H1 (cell line): ENCODE data around the gene MACROD2.

Experiments
- CBX5 ChIP-seq: fragments of 300-800, 300-1000 bp; sonication (generic); IDR thresholded peaks from 2 replicates; pipeline ENCODE4 v1.7.1; 2016; ENCODE audit warnings: antibody characterized with exemption, low read length, low read depth
- CEBPB ChIP-seq: IDR thresholded peaks from 2 replicates; pipeline ENCODE4 v1.6.1; 2012; ENCODE audit warnings: low read depth, low read length
- CTBP2 ChIP-seq: IDR thresholded peaks from 2 replicates; pipeline ENCODE4 v1.7.0; 2011; ENCODE audit warnings: borderline replicate concordance, mild to moderate bottlenecking, moderate library complexity, mixed read lengths, low read length; ENCODE audit not compliant: insufficient read depth, insufficient read length
- EP300 ChIP-seq, 2 experiments: IDR thresholded peaks; 1 replicate in 1 of 2; 2 replicates in 1 of 2; pipeline ENCODE4 v1.6.1; 2011 to 2012; ENCODE audit warnings: low read depth in 2 of 2, low read length in 2 of 2, mild to moderate bottlenecking in 2 of 2, borderline replicate concordance in 1 of 2, inconsistent platforms in 1 of 2, moderate library complexity in 1 of 2
- RNF2 ChIP-seq: fragments of 200-900, 300-1000 bp; sonication (generic); IDR thresholded peaks from 2 replicates; pipeline ENCODE4 v1.7.1; 2016; ENCODE audit warnings: borderline replicate concordance, low read depth, mild to moderate bottlenecking, antibody characterized with exemption, low read length; ENCODE audit not compliant: poor library complexity, severe bottlenecking; ENCODE audit errors: missing control alignments
- YY1 ChIP-seq: IDR thresholded peaks from 2 replicates; pipeline ENCODE4 v1.6.1; 2011; ENCODE audit warnings: low read depth, mild to moderate bottlenecking, low read length

- TF ChIP-seq RNF2 (no peak), CBX5 (no peak), YY1 (no peak), EP300 (IDR thresholded peaks at IDR 0.05; ENCODE audit: borderline replicate concordance in 1 of 2, low read depth in 2 of 2, low read length in 2 of 2) (no peak), CTBP2 (no peak), CEBPB (no peak)
Measured at GRCh38 chr20:15081261-15081660, 1085.9 kb downstream of the MACROD2 start.
